NCI-H1417 treated with DMSO at 0.1 percent for 48 hours (cell line): ENCODE results near the gene WDR62.
"Not testable (repeated sequence)": the region's sequence is repeated elsewhere in the genome, so short reads cannot be mapped to it uniquely, and the experiment has no call there.

Experiments used
- DNase-seq: peaks from one replicate; lab custom pipeline; 2025; lab: John Stamatoyannopoulos, UW

Gene WDR62

DNA sequence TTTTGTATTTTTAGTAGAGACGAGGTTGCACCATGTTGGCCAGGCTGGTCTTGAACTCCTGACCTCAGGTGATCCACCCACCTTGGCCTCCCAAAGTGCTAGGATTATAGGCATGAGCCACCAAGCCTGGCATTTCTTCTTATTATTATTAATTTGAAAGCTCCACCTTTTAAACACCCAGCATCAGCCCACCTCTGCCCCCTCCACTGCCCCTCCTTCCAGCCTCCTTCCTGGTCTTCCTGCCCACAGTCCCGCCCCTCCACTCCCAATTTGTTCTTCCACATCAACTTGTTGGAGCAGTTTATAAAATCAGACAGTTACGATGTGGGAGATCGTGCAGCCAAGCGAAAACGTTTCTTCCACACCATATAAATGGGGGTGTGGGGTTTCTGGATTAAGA is 14.2 kb upstream of the WDR62 start:
- no peak for DNase-seq

DNA sequence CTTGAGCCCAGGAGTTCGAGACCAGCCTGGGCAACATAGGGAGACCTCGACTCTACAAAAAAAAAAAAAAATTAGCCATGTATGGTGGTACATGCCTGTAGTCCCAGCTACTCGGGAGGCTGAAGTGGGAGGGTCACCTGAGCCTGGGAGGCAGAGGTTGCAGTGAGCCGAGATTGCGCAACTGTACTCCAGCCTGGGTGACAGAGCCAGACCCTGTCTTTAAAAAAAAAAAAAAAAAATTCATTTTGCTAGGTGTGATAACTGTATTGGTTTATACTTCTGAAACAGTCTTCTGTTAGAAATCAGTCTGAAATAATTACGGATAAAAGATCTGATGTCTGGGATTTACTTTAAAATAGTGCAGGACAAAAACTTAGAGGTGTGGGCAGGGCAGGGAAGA is 13.6 kb upstream of the WDR62 start:
- DNase-seq, result not testable (repeated sequence)

DNA sequence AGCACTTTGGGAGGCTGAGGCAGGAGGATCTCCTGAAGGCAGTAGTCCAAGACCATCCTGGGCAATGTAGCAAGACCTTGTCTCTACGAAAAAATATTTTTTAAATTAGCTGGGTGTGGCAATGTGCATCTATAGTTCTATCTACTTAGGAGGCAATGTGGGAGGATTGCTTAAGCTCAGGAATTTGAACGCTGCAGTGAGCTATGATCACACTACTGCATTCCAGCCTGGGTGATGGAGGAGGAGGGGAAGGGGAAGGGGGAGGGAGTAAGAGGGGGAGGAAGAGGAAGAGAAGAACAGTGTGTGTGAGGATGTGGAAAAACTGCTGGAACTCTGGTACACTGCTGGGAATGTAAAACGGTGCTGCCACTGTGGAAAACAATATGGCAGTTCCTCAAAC is 12.9 kb upstream of the WDR62 start:
- DNase-seq, result no peak

DNA sequence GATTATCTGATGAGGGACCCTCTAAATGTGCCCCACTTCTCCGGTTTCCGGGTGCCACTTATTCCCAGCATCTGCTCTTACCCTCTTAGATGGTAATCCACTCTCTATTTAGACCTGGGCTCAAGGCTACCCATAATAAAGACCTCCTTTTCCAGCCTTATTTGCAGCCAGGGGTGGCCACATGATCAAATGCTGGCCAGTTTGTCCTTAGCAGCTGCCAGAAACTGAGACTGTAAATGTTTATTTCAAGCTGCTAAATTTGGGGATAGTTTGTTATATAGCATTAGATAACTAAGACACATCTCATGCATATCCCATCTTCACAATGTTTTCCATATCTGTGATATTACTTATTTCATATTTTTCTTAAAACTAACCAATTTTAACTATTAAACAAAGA is 10.7 kb upstream of the WDR62 start:
- no peak for DNase-seq

DNA sequence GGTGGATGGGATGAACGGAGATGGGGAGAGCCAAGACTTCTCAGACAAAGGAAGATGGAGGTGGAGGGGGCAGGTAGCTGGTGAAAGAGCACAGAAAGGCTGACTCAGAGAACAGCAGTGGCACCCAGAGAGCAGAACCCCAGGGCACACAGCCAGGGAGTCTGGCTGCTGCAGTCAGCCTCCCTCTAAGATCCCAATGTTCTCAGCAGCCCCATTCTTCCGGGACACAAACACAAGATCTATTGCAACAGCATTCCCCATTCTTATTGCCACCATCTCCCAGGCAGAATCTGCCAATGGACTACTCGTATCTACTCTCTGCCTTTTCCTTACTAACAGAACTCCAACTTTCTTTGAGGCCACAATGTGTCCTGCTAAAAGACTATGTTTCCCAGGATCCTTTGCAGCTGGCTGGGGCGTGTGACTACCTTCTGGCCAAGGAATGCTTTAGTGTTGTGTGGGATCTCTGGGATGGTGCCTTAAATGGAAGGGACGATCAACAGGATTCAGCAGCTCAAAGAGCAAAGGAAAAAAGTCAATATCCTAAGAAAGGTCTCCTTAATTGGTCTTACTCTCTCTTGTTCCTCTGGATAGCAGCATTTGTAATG is 8.2 kb upstream of the WDR62 start:
- DNase-seq, result no peak

DNA sequence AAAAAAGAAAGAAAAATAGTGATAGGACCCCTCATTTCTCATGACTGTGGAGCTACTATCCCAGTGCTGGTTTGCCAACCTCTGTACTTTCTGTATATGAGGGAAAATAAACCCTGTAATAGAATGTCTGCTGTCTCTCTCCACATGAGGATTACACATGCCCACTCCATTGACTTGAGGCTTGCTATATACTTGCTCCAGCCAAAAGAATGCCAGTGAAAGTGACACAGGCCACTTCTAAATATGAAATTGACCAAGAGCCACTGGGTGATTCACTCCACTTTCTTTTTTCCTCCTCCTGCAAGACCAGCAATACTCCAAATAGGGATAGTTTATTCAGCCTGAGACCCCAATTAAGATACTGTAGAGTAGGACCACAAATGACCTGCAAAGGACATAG is 6.9 kb upstream of the WDR62 start:
- DNase-seq, result no peak

DNA sequence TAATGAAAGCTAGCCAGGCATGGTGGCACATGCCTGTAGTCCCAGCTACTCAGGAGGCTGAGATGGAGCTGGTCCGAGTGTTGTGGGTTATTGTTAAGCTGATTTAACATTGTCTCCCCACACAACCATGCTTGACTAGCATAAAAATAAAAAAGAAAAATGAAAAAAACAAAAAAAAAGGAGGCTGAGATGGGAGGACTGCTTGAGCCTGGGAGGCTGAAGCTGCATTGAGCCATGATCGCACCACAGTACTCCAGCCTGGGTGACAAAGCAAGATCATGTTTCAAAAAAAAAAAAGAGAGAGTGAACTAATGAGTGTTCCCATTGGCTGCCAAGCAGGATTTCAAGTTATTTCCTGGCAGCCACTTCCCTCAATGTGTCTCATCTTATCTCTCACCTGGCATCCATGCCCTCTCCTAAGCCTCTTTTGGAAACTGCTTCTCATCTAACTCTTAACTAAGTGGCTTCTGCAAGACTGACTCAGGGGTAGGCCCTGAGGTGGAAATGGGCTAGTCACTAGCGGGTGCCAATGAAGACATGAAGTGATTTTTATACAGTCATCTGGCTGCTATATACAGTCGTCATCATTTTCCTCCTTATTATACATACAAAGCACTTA is 5.5 kb upstream of the WDR62 start:
- no peak for DNase-seq

DNA sequence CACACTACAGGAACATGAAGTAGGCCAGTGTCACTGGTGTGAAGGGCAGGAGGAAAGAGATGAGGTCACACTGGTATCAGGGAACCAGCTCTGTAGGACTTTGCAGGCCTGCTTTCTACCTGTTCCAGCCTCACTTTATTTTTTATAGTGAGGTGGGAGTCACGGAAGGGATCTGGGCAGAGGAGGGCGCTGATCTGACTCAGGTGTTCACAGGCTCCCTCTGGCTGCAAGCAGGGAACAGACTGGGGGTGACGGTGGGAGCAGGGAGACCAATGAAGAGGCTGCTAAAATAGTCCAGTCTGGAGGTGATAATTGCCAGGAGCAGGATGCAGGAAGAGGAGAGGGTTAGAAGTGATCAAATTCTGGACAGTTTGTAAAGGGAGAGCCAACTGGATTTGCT is 3.5 kb upstream of the WDR62 start:
- DNase-seq, result no peak

DNA sequence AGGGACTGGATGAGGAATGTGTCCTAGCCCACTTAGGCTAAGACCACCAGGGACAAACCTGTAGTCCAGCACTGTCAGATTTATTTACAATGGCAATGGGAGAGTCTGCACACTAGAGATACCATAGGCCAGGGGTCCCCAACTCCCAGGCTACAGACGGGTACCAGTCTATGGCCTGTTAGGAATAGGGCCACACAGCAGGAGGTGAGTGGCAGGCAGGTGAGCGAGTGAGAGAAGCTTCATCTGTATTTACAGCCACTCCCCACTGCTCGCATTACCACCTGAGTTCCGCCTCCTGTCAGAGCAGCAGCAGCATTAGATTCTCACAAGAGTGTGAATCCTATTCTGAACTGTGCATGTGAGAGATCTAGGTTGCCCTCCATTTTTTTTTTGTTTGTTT is 3.1 kb upstream of the WDR62 start:
- DNase-seq, result no peak

DNA sequence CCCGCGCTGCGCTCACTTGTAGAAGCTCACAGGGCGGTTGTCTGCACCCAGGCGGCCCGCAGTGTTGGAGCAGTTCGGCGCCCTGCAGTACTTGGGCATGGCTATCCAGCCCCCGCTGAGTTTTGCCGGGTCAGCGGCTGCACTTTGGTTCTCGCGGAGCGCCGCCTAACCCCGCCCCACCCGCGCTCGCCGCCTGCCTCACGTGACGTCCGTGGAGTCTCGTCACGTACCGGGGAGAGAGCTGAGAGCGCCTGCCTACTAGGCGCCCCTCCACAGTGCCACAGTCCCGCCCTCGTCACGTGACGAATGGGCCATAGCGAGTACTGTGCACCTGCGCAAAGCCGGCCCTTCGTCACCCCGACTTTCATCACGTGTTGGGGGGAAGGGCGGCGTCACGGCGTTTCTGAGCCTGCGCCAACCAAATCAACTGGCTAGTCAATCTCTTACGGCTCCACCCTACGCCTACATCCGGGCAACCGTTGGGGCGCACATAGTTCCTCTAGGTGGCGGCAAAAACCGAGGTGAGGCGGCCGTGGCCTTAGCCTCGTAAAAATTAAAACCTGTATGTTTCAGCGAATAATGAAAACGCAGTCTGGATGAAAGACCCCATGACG is 471 bp upstream of the WDR62 start, which contains the start of gene THAP8:
Gene THAP8, minus strand, starts transcription at position 167 of the 614 bp plus-strand sequence. Its CDS starts 68 bp downstream, at position 99.
- peak; percentile 95 for DNase-seq

DNA sequence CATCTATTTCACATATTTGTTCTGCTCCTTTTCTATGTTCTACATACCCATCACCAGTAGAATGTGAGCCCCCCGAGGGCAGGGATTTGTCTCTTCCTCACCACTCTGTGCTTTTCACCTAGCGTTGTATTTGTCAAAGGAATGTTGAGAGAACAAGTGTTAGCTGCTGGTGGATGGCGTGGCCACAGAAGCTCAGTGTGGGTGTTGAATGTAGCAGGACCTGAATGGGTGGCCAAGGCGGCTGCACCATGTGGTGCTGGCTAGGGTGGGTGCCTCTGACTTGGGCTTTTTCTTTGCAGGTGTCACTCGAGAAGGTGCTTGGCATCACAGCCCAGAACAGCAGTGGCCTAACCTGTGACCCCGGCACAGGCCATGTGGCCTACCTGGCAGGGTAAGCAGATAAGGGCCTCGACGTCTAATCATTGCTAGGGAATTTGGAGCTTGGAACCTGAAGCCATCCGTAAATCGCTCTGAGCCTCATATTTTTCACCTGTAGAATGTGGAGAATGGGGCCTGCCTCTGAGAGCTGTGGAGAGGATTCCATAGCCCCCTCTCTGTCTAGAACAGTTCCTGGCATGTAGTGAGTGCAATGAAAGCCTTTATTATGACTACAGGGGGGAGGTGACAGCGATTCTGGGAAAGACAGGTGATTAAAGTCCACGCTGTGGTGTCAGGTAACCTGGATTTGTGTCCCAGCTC is 3.9 kb downstream of the WDR62 start:
- no peak for DNase-seq

DNA sequence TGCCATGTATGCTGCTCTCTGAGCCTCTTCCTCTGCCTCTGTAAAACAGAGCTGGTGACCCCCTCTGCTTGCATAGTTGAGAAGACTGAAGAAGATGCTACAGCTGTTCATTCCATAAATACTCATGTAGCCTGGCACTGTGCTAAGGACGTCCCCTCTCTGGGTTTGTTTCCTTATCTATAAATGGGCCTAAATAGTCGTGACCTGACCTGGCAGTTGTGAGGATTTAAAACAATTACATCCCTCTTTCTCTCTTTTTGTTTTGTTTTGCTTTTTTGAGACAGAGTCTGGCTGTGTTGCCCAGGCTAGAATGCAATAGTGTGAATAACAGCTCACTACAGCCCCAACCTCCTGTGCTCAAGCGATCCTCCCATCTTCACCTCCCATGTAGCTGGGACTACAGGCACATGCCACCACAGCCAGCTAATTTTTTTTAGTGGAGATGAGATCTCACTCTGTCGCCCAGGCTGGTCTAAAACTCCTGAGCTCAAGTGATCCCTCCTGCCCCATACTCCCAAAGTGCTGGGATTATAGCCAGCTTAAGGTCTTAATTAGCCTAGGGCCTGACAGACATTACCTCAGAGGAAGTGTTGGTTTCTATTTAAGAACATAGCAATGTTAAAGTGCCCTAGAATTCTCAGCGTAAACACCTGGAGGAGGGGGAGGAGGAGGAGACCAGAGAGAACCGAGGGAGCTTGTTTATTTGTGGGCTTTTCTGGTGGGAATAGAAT is 4.6 kb downstream of the WDR62 start:
- DNase-seq, result no peak

DNA sequence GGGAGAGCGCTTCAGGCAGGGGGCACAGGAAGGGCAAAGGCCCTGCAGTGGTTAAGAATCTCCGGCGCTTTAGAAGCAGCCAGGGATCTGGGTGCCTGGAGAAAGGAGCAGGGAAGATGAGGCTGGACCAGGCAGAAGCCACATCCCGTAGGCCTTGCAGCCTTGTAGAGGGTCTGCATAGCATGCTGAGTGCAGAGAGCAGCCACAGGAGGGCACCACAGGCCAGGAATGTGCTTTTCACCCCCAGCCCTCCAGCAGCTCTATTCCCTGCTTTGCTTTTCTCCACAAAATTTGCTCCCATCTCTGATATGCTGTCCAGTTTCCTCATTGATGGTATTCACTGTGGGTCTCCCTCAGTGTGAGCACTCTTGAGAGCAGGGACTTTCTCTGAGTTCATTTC is 5.7 kb downstream of the WDR62 start:
- no peak for DNase-seq

DNA sequence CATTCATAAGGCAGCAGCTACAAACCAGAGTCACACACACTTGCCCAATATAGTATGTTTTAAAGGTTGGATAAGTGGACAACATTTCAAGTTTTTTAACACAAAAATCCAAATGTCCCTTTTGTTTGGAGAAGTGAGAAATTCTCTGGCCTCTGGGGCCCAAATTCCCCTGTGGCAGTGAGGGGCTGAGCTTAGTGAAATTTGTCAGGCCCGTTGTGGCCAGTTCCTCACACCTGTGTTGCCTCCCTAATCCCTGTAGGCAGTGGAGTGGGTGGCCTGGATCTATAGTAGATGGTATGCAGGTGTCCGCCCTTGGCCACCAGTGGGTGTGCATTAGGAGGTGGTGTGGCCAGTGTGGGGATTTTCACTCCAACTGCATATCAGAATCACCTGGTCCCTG is 6.7 kb downstream of the WDR62 start:
- DNase-seq, result no peak

DNA sequence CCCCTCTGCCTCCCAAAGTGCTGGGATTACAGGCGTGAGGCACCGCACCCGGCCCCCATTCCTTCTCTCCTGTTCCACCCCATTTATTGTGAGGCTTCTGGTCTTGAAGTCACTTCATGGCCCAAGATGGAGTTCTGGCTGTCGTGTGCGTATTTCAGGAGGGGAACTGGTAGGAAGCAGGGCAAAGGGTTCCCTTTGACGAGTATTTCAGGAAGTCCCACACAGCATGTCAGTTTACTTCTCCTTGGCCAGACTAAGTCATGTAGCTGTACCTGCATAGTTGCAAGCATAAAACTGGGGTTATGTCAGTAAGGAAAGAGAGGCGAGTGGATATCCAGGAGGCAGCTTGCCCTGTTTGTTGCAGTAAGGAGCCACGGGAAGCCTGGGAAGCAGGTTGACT is 10.1 kb downstream of the WDR62 start:
- DNase-seq, result no peak

DNA sequence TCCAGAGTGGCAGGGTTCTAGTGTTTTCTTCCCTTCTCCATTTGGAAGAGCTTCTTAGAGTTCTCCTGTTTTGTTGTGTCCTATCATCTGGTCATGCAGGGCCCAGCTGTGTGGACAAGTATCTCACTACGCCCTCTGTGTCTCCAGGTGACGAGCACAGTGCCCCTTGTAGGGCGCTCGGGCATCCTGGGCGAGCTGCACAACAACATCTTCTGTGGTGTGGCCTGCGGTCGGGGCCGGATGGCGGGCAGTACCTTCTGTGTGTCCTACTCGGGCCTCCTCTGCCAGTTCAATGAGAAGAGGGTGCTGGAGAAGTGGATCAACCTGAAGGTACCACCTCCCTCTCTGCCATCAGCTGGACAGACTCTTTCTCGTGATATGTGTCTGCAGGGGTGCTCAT is 13.0 kb downstream of the WDR62 start:
- DNase-seq, result no peak

DNA sequence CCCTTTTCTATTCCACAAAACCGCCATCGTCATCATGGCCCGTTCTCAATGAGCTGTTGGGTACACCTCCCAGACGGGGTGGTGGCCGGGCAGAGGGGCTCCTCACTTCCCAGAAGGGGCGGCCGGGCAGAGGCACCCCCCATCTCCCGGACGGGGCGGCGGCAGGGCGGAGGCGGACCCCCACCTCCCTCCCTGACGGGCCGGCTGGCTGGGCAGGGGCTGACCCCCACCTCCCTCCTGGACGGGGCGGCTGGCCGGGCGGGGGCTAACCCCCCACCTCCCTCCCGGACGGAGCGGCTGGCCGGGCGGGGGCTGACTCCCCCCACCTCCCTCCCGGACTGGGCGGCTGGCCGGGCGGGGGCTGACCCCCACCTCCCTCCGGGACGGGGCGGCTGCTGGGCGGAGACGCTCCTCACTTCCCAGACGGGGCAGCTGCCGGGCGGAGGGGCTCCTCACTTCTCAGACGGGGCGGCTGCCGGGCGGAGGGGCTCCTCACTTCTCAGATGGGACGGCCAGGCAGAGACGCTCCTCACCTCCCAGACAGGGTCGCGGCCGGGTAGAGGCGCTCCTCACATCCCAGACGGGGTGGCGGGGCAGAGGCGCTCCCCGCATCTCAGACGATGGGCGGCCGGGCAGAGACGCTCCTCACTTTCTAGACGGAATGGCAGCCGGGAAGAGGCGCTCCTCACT is 14.3 kb downstream of the WDR62 start:
- DNase-seq, result not testable (repeated sequence)

DNA sequence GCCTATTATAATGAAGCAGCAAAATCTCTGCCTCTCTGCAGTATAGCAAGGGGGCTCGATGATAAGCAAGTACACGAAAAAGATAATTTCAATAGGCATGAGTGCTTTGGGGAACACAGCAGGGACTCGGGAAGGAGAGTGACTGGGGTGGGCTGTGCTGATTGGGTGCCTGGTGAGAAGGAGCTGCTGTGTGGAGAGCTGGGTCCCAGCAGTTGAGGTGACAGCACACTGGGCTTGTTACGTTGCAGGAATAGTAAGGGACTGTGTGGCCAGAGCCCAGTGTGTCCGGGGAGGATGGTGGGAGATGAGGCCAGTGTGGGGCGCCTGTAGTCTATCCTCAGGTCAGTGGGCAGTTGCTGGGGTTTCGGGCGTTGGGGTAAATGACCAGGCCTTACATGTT is 17.4 kb downstream of the WDR62 start:
- no peak for DNase-seq

DNA sequence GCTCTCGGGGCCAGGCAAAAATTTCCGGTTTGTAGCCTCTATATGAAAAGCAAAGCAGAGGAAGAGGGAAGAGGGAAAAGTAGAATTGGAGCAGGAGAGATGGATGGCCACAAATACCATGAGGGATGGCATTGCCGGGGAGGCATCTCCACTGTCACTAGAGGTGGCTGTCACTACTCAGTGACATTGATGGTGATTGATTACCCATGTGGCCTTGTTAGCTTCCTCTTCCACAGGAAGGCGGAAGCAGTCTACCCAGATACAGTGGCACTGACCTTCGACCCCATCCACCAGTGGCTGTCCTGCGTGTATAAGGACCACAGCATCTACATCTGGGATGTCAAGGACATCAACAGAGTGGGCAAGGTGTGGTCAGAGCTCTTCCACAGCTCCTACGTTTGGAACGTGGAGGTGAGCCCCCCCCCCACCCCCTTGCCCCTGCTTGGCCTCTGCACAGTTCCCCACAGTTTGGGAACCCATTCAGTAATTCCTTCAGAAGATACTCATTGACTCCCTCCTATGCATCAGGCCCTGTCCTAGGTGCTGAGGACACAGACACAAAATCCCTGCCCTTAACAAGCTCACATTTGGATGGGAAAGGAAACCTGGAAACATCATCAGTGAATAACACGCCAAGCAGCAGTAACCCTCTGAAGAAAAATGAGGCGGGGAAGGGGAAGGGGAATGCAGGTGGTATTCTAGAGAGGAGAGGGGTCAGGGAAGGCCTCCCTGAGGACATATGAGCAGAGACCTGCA is 18.6 kb downstream of the WDR62 start:
- DNase-seq, result no peak

DNA sequence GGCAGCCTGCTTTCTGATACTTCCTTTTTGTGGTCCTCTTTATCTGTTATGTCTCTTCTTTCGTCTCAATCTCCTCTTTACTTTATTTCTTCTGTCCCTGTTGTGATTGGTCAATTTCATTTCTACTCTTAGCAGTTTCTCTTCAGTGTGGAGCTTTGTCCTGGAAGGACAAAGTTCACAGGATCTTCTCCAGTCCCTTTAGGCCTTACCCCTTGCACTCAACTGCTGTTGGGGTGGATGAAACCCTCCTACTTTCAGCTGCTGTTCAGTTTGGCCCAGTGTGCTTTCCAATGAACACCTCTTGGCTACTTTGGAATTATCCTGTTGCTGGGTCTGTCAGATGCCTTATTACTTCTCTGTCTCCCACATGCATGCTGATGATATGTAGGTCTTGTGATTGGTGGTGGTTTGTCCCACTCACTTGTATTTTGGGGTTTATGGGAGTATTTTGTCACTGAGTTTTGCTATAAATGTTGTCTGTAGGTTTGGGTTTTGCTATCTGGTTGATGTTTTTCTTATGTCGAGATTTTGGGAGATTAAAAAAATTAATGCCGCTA is 24.8 kb downstream of the WDR62 start:
- DNase-seq, result no peak

DNA sequence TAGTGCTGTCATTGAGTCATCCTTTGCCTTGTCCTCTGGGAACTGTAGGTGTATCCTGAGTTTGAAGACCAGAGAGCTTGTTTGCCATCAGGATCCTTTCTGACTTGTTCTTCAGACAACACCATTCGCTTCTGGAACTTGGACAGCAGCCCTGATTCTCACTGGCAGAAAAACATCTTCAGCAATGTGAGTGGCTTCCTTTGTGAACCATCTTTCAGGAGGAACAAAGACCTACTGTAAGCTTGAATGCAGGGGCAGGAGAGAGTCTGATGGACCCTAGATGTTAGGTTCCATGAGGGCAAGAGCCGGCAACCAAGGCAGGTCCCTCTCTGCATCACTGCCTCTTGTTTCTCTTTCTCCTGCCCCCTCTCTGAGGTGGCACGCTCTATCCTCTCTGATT is 26.7 kb downstream of the WDR62 start:
- DNase-seq, result no peak
